Endometrial microvascular endothelial cells (primary cell): ENCODE measurements around the gene UBXN10. TPM values are rescaled to one million over a fixed set of nuclear protein-coding genes. Genes with fewer than 3 reads are reported as not detected.
"Not testable (repeated sequence)": the region's sequence is repeated elsewhere in the genome, so short reads cannot be mapped to it uniquely, and the experiment has no call there.

Source experiments
- in situ Hi-C: cut with HindIII; loops from 2 replicates; pipeline ENCODE4 v1.10.0; 2017; ENCODE audit warnings: low sequenced_read_pairs, low pct_unique_long_range_greater_than_20kb; ENCODE audit errors: inconsistent ontology term
- total RNA-seq: library from RNA; depleted of rRNA; stranded (reverse); fragments of >200 nt; gene quantifications from one replicate; pipeline ENCODE4 v1.2.3, GENCODE V29; 2015; ENCODE audit errors: inconsistent ontology term

The UBXN10 gene
- total RNA-seq, 1 donor from 2014 or later, result not detected

- in situ Hi-C loops, result no loop called here
Observed at GRCh38 chr1:20194757-20195461, 9.0 kb downstream of the UBXN10 start.

- in situ Hi-C loops, result no loop called here
Observed at GRCh38 chr1:20195462-20195780, 9.5 kb downstream of the UBXN10 start.

GRCh38 chr1:20197329-20197791, 11.5 kb downstream of the UBXN10 start:
- in situ Hi-C loops, result no loop called here

GRCh38 chr1:20198296-20198695, 12.4 kb downstream of the UBXN10 start:
- in situ Hi-C loops, result no loop called here

- in situ Hi-C loops, result no loop called here
Observed at GRCh38 chr1:20198918-20199317, 13.0 kb downstream of the UBXN10 start.

GRCh38 chr1:20199403-20199802, 13.5 kb downstream of the UBXN10 start:
- in situ Hi-C loops, result no loop called here

GRCh38 chr1:20199840-20200239, 13.9 kb downstream of the UBXN10 start:
- in situ Hi-C loops, result no loop called here

GRCh38 chr1:20200966-20201365, 15.1 kb downstream of the UBXN10 start:
- in situ Hi-C loops, result no loop called here

- in situ Hi-C loops, result no loop called here
Observed at GRCh38 chr1:20202166-20202565, 16.3 kb downstream of the UBXN10 start.

- in situ Hi-C loops, result no loop called here
Observed at GRCh38 chr1:20207546-20207945, 21.6 kb downstream of the UBXN10 start.

GRCh38 chr1:20209471-20209870, 23.6 kb downstream of the UBXN10 start:
- in situ Hi-C loops, result no loop called here

- in situ Hi-C loops, result no loop called here
Observed at GRCh38 chr1:20210736-20211460, 25.0 kb downstream of the UBXN10 start.

GRCh38 chr1:20211511-20211931, 25.6 kb downstream of the UBXN10 start:
- in situ Hi-C loops, result no loop called here

GRCh38 chr1:20212085-20212684, 26.3 kb downstream of the UBXN10 start:
- in situ Hi-C loops, result no loop called here

GRCh38 chr1:20212685-20213331, 26.9 kb downstream of the UBXN10 start:
- in situ Hi-C loops, result no loop called here

GRCh38 chr1:20215716-20216115, 29.8 kb downstream of the UBXN10 start:
- in situ Hi-C loops, result no loop called here

GRCh38 chr1:20216574-20216973, 30.7 kb downstream of the UBXN10 start:
- in situ Hi-C loops, result no loop called here

- in situ Hi-C loops, result not testable (repeated sequence)
Observed at GRCh38 chr1:20219053-20219452, 33.2 kb downstream of the UBXN10 start.

GRCh38 chr1:20220036-20220435, 34.1 kb downstream of the UBXN10 start:
- in situ Hi-C loops, result no loop called here

- in situ Hi-C loops, result no loop called here
Observed at GRCh38 chr1:20223106-20223505, 37.2 kb downstream of the UBXN10 start.
